ENCODE results near the gene AVP.
"Not testable (repeated sequence)": the region's sequence is repeated elsewhere in the genome, so short reads cannot be mapped to it uniquely, and the experiment has no call there.

AVP gene

GRCh38 chr20:3082955-3083952 is 1.3 kb downstream of the AVP start:
- DNase-seq, result no peak

DNA sequence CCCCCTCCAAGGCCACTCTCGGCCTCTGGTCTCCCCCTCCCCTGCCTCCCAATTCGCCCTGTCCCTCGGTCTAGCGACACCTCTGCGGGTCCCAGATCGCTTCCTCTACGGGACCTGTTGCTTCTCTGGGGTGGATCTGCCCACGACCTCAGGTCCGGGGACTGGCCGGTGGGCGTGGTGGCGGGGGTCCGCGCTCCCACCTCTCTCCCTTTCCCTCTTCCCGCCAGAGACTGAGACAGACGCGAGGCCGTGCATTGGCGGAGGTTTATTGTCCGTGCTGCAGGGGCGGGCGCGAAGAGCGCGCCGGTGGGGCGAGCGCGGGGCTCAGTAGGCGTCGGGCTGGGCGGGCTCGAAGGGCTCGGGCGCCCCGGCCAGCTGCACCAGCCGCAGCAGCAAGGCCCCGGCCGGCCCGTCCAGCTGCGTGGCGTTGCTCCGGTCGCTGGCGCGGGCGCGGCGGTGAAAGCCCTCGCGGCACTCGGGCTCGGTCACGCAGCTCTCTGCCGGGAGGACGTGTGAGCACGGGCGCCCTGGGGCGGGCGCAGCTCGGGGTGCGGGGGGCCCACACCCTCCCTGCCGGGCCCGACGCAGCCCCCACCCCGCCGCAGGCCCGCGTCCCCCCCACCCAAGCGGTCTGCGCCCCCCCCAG is 2.1 kb downstream of the AVP start:
- DNase-seq, result no peak

DNA sequence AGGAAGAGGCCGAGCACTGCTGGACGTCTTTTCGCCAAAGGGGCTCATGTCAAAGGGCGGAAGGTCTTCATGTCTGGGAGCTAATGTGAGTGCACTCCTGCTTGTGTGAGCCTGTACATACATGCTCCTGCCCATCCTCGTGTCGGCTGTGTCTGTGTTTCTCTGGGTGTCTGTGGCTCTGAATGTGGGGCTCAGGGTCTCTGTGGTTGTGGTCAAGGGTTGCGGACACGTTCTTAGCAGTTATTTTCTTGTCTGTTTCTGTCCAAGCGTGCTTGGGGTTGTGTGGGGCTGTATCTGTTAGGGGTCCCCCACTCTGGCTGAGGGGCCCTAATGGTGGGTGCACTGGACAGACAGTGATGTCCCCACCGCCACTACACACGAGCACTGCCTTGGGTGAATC is 2.9 kb downstream of the AVP start:
- no peak for DNase-seq

- no peak for DNase-seq
These were observed 3.6 kb downstream of the AVP start for GRCh38 chr20:3080939-3081388.

DNA sequence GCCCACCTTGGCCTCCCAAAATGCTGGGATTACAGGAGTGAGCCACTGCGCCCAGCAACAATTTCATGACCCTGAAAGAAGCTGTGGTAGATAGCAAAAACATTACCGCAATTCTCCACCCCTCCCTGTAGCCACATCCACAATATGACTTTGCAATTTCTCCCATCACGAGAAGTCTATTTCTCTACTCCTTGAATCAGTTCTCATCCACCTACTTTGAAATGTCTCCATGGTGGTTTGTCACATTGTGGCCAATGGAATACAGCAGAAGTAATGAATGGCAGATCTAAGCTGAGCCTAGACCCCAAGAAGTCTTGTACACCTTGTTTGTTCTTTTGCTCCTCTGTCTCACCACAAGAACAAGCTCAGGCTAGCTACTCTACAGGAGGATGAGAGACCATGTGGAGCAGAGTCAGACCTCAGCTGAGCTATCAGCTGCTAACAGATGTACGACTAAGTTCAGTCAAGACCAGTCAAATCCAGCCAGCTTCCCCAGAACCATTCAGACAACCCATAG is 6.8 kb downstream of the AVP start:
- DNase-seq, result no peak

DNA sequence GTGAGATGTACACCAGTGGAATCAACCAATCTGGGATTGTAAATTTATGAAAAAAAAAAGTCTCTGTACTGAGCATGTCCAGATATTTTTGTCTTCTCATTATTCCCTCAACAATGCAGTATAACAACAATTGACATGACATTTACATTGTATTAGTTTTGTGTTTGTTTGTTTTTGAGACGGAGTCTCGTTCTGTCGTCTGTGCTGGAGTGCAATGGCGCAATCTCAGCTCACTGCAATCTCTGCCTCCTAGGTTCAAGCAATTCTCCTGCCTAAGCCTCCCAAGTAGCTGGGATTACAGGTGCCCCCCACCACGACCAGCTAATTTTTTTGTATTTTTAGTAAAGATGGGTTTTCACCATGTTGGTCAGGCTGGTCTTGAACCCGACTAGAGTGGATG is 9.2 kb downstream of the AVP start:
- not testable (repeated sequence) for DNase-seq

- no peak for DNase-seq
These were observed 9.7 kb downstream of the AVP start for GRCh38 chr20:3074812-3075211.

- not testable (repeated sequence) for DNase-seq
These were observed 11.3 kb downstream of the AVP start for GRCh38 chr20:3073251-3073643.

DNA sequence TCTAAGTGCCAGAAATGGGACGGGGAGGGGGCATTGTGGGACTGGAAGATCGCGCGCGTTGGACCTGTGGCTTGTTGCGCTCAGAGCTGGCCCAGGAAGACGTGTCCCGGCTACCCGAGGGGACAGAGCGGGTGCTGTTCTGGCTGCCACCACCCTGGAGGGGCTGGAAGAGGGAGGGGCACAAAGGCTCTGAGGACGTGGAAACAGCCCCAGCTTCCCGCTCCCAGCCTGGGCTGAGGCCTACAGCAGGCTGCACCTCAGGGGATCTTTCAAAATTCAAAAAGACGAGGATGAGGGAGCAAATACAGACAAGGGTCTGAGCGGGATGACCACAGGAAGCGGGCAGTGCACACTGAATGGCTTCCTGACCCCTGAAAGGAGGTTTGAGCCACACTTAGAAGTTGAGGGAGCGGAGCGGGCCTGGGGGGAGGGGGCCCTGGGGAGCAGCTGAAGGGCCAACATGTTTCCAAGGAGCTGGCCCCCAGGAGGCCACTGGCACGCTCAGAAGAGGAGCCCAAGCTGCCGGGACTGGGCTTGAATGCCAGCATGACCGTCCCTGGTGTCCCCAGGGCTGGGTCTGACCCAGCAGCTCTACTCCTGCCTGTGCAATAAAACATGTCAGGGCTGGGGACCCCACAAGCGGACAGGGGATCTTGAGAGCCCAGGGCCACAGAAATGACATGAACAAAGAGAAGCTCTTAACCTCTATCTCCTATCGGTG is 11.8 kb downstream of the AVP start:
- no peak for DNase-seq

- peak; percentile 60 for DNase-seq
These were observed 12.7 kb downstream of the AVP start, which contains the start of gene OXT for GRCh38 chr20:3071610-3072529. TSS of gene OXT (plus strand) at chr20:3071620. CDS start at chr20:3071656, 36 bp downstream.

DNA sequence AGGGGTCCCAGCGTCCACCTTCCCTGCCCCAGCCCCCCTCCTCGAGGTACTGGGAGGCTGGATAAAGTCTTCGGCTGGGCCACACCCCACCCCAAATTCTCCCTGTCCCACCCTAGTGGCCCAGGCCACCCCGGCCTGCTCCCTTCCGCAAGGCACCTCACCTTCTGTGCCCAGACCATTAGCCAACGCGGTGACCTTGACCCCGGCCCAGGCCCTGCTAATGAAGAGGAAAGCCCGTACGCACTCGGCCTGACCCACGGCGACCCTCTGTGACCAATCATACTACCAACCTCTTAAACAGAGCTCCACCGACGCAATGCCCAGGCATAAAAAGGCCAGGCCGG is 13.3 kb downstream of the AVP start:
- DNase-seq, result no peak

DNA sequence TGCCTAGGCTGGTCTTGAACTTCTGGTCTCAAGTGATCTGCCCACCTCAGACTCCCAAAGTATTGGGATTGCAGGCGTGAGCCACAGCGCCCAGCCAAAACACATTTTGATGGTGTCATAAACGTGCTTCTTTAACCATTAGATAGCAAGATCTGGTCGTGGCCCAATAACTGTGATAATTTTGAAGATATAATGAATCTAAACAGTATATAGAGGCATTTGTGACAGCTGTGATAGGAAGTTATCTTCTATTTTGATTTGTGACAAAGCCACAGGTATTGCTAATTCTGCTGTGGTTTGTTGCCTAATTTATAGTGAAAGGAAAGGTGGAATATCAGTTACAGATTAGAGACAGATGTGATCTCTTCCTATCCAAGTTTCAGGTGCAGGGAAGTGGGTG is 13.8 kb downstream of the AVP start:
- no peak for DNase-seq

DNA sequence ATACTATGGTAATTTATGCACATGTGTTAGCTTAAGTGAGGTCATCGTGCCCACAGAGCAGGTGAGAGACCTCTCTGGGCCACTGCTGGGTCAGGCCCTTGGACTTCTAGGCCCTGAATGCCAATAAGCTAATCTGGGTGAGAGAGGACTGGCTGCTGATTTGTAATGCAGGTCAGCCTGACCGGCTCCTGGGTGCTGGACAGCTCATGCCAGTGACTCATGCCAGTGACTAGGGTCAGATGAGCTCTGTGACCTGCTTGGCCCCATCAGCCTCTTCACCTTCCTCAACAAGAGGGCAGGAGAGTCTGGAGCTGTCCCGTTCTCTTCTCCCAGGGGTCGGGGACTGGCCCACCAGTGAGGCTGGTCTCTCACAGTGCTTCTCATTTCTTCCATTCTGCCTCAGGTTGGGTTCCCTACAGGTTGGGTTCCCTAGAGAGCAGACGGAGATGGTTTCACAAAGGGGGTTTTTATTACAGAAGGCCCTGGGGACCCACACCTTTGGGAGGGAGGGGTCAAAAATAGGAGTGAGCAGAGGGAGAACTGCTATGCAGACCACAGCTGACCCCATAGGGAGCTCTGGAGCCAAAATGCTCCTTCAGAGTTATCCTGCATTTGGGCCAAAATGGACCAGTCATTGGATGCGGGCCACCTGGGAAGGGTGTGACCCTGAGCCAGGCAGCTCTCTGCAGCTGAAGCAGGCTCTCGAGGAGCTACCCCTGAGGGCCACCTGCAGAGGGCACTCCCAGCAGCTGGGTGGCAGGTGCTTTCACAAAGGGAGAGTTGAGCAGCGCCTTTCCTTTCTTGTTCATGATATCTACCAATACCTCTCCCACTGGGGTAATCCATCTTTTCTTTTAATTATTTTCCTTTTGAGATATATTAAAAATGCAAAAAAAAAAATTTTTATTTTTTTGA is 15.3 kb downstream of the AVP start:
- DNase-seq, result no peak

GRCh38 chr20:3068075-3068474 is 16.4 kb downstream of the AVP start:
- no peak for DNase-seq

DNA sequence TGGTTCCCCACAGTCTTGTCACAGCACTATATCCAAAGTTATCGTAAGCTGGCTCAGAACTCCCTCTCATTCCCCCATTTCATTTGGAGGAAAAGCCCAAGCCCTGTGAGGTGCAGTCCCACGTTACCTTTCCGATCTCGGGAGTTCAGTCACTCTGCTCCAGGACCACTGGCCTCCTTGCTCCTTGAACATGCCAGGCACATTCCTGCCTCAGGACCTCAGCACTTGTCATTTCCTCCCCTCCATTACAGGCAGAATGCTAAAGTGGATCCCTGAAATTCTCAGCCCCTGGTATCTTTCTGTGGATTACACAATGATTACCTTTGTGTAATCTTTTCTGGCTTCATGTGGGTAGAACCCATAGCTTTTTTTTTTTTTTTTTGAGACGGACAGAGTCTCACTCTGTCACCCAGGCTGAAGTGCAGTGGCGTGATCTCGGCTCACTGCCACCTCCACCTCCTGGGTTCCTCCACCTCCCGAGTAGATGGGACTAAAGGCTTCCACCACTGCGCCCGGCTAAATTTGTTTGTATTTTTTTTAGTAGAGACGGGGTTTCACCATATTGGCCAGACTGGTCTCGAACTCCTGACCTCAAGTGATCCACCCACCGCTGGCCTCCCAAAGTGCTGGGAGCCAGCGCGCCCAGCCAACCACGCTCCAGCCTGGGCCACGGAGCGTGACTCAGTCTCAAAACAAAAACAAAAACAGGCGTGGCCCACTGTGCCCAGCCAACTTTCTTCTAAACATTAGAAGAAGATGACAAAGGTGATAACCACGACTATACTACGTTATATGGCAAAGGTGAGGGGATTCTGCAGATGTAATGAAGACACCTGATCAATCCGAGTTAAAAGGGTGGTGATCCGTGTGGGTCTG is 17.1 kb downstream of the AVP start:
- DNase-seq, result no peak

- DNase-seq, result not testable (repeated sequence)
These were observed 20.4 kb downstream of the AVP start for GRCh38 chr20:3064119-3064518.

DNA sequence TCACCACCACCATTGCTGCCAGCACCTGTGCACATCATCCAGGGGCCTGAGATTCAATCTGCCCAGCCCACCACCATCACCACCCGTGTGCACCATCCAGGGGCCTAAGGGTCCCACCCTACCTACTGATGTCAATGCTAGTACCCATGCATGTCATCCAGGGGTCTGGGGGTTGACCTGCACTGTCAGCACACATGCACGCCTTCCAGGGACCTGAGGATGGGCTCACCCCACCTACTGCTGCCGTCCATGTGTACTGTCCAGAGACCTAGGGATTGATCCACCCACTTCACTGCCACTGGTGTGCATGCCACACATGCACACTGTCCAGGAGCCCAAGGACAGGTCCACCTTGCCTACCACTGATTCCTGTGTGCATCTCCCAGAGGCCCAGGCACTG is 25.0 kb downstream of the AVP start:
- no peak for DNase-seq

DNA sequence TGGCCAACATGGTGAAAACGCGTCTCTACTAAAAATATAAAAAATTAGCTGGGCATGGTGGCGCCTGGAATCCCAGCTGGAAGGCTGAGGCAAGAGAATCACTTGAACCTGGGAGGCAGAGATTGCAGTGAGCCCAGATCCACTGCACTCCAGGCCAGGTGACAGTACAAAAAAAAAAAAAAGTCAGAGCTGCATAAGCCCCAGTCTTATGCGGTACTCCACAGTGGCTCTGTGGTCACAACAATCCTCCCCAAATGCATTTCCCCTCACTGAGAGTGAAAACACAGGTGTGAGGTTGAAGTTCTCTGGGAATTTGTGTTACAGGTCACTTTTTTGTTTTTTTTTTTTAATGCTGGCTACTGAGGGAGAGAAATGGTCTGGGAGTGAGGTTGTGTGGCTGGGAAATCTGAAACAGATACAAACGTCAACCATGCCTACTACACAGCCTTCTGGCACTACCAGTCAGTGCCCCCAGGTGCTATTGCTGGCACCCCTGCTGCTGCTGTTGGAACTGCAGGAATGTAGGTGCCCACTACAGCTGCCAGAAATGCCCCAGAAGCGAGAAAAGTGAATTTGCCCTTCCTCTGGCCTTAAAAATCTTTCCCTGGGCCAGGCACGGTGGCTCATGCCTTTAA is 33.0 kb downstream of the AVP start:
- DNase-seq, result no peak
